ENCODE results near the gene ROBO1.
"Not testable (repeated sequence)": the region's sequence is repeated elsewhere in the genome, so short reads cannot be mapped to it uniquely, and the experiment has no call there.

Gene ROBO1

DNA sequence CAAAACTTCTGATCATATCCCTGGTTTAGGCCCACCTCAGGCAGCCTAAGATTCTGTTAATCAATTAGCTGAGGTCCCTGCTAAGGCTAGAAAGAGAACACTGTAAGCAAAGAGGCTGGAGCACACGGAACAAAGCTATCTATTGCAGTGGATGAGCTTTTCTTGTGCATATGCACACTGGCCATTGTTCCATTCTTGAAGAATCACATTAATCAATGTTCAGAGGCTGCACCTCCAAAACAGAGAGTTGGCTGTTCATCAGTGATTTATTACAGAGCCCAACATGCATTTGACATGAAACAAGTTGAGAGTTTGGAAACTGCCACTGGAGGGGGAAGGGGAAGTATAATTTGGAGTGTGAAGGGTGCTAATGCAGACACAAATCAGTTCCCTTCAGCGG is 873.0 kb downstream of the ROBO1 start:
- no peak overlapping the region for H3K27ac ChIP-seq
- no peak overlapping the region for H3K4me3 ChIP-seq
- H3K4me2 ChIP-seq: peak overlapping the region; percentile 45; the same call in 1 of the 2 replicates
- no peaks in the 10 kb centered on the region for H3K27me3 ChIP-seq
- no peak overlapping the region for H3K9ac ChIP-seq
- peaks cover 54% of the 10 kb centered on the region for H4K20me1 ChIP-seq
- H3K9me3 ChIP-seq: peaks cover 8% of the 10 kb centered on the region; the same call in 1 of the 2 replicates
- peaks cover 26% of the 10 kb centered on the region for H3K36me3 ChIP-seq
- no peak for TF ChIP-seq Cebpa-rat (IDR thresholded peaks at IDR 0.05)
- H3K4me1 ChIP-seq: peaks cover 28% of the 10 kb centered on the region

GRCh38 chr3:78893161-78893560 is 874.6 kb downstream of the ROBO1 start:
- H3K27me3 ChIP-seq: no peaks in the 10 kb centered on the region

GRCh38 chr3:78889348-78889747 is 878.5 kb downstream of the ROBO1 start:
- no peak overlapping the region for H3K9ac ChIP-seq
- no peak overlapping the region for H3K27ac ChIP-seq
- H3K36me3 ChIP-seq: peaks cover 22% of the 10 kb centered on the region
- H3K27me3 ChIP-seq: no peaks in the 10 kb centered on the region
- no peak for TF ChIP-seq Cebpa-rat (IDR thresholded peaks at IDR 0.05)
- peaks cover 20% of the 10 kb centered on the region for H3K4me1 ChIP-seq
- no peak overlapping the region for H3K4me2 ChIP-seq
- H3K9me3 ChIP-seq: peaks cover 8% of the 10 kb centered on the region; the same call in 1 of the 2 replicates
- H4K20me1 ChIP-seq: peaks cover 47% of the 10 kb centered on the region
- no peak overlapping the region for H3K4me3 ChIP-seq

More at GRCh38 chr3:78893161-78893560, 874.6 kb downstream of the ROBO1 start:
- no peak for TF ChIP-seq Cebpa-rat (IDR thresholded peaks at IDR 0.05)
- Histone ChIP-seq H3K4me3 (no peak overlapping the region), H4K20me1 (peaks cover 60% of the 10 kb centered on the region), H3K4me2 (no peak overlapping the region), H3K4me1 (peaks cover 40% of the 10 kb centered on the region), H3K36me3 (peaks cover 26% of the 10 kb centered on the region), H3K9me3 (peaks cover 8% of the 10 kb centered on the region; the same call in 1 of the 2 replicates), H3K9ac (no peak overlapping the region), H3K27ac (no peak overlapping the region)

DNA sequence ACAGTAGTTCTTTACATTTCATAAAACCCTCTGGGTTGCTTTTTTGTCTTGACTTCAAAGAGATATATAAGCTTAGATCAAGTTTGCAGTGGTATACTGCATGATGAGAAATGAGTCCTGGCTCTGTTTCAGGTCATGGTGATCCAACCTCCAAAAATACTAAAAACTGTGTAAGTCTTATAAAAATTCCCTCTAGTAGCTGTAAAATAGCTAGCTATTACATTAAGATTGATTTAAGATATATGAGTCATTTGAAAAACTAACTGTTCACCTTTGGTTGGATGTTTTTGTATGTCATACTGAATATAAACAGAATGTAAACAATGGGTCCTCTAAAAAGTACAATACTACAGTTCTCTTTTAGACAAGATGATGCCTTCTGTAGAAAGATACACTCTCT is 879.2 kb downstream of the ROBO1 start:
- Histone ChIP-seq H3K27ac (no peak overlapping the region), H3K4me3 (no peak overlapping the region), H3K36me3 (peaks cover 22% of the 10 kb centered on the region), H3K9me3 (peaks cover 8% of the 10 kb centered on the region; the same call in 1 of the 2 replicates), H3K4me2 (no peak overlapping the region), H4K20me1 (peaks cover 47% of the 10 kb centered on the region), H3K9ac (no peak overlapping the region), H3K27me3 (no peaks in the 10 kb centered on the region), H3K4me1 (peaks cover 20% of the 10 kb centered on the region)
- TF ChIP-seq Cebpa-rat (IDR thresholded peaks at IDR 0.05): no peak

DNA sequence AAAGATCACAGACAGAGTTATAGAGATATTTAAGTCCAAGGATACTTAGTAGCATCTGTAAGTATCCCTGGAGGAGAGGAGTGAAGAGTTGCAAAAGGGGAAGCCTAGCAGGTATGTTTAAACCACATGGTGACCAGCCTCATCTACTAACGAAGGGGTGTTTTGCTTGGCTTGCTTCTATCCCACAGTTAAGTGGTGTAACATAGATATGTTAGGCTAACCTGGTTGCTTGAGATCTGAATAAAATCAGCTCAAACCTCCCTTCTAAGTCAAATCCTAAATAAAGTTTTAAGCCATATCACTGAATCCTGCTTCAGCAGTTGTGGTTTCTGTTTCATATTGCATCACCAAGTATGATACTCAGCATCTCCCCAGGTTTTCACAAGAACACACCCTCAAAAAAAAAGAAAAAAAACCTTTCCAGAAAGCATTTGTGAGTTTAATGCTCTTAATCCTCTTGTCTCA is 880.2 kb downstream of the ROBO1 start:
- no peak overlapping the region for H3K27ac ChIP-seq
- no peak overlapping the region for H3K4me3 ChIP-seq
- peaks cover 20% of the 10 kb centered on the region for H3K36me3 ChIP-seq
- H3K4me1 ChIP-seq: peaks cover 20% of the 10 kb centered on the region
- no peaks in the 10 kb centered on the region for H3K27me3 ChIP-seq
- no peak; the same call in 1 of the 2 replicates for TF ChIP-seq Cebpa-rat (IDR thresholded peaks at IDR 0.05)
- peak overlapping the region; percentile 37; the same call in 1 of the 2 replicates for H3K4me2 ChIP-seq
- peaks cover 41% of the 10 kb centered on the region for H4K20me1 ChIP-seq
- peak overlapping the region; percentile 14; the same call in 1 of the 2 replicates for H3K9ac ChIP-seq
- peaks cover 8% of the 10 kb centered on the region; the same call in 1 of the 2 replicates for H3K9me3 ChIP-seq

GRCh38 chr3:78887029-78887428 is 880.8 kb downstream of the ROBO1 start:
- H3K27ac ChIP-seq: no peak overlapping the region
- peaks cover 35% of the 10 kb centered on the region for H4K20me1 ChIP-seq
- TF ChIP-seq Cebpa-rat (IDR thresholded peaks at IDR 0.05): no peak
- no peaks in the 10 kb centered on the region for H3K27me3 ChIP-seq
- no peak overlapping the region for H3K4me3 ChIP-seq
- H3K36me3 ChIP-seq: peaks cover 20% of the 10 kb centered on the region; the same call in 1 of the 2 replicates
- no peak overlapping the region for H3K9ac ChIP-seq
- no peak overlapping the region for H3K4me2 ChIP-seq
- peaks cover 4% of the 10 kb centered on the region; the same call in 1 of the 2 replicates for H3K9me3 ChIP-seq
- peaks cover 20% of the 10 kb centered on the region for H3K4me1 ChIP-seq

- H3K9ac ChIP-seq: not testable (repeated sequence)
Observed at GRCh38 chr3:78884567-78884966, 883.2 kb downstream of the ROBO1 start.

GRCh38 chr3:78882251-78882650 is 885.5 kb downstream of the ROBO1 start:
- Histone ChIP-seq H3K4me2 (no peak overlapping the region), H3K9me3 (no peaks in the 10 kb centered on the region), H3K4me3 (no peak overlapping the region), H4K20me1 (peaks cover 46% of the 10 kb centered on the region), H3K27ac (no peak overlapping the region), H3K9ac (no peak overlapping the region), H3K27me3 (no peaks in the 10 kb centered on the region), H3K36me3 (peaks cover 16% of the 10 kb centered on the region; the same call in 1 of the 2 replicates), H3K4me1 (no peaks in the 10 kb centered on the region)
- TF ChIP-seq Cebpa-rat (IDR thresholded peaks at IDR 0.05): no peak

More at GRCh38 chr3:78884567-78884966, 883.2 kb downstream of the ROBO1 start:
- peaks cover 20% of the 10 kb centered on the region for H3K4me1 ChIP-seq
- H3K36me3 ChIP-seq: peaks cover 16% of the 10 kb centered on the region; the same call in 1 of the 2 replicates
- H4K20me1 ChIP-seq: peaks cover 39% of the 10 kb centered on the region
- H3K27ac ChIP-seq, H3K9me3 ChIP-seq, H3K27me3 ChIP-seq, H3K4me3 ChIP-seq, H3K4me2 ChIP-seq: not testable (repeated sequence)

GRCh38 chr3:78881501-78881900 is 886.3 kb downstream of the ROBO1 start:
- H3K27ac ChIP-seq: no peak overlapping the region
- H3K4me2 ChIP-seq: no peak overlapping the region
- no peak overlapping the region for H3K9ac ChIP-seq
- no peaks in the 10 kb centered on the region for H3K9me3 ChIP-seq
- TF ChIP-seq Cebpa-rat (IDR thresholded peaks at IDR 0.05): no peak
- H4K20me1 ChIP-seq: peaks cover 39% of the 10 kb centered on the region
- peaks cover 16% of the 10 kb centered on the region; the same call in 1 of the 2 replicates for H3K36me3 ChIP-seq
- H3K4me1 ChIP-seq: no peaks in the 10 kb centered on the region
- H3K27me3 ChIP-seq: no peaks in the 10 kb centered on the region
- H3K4me3 ChIP-seq: no peak overlapping the region

DNA sequence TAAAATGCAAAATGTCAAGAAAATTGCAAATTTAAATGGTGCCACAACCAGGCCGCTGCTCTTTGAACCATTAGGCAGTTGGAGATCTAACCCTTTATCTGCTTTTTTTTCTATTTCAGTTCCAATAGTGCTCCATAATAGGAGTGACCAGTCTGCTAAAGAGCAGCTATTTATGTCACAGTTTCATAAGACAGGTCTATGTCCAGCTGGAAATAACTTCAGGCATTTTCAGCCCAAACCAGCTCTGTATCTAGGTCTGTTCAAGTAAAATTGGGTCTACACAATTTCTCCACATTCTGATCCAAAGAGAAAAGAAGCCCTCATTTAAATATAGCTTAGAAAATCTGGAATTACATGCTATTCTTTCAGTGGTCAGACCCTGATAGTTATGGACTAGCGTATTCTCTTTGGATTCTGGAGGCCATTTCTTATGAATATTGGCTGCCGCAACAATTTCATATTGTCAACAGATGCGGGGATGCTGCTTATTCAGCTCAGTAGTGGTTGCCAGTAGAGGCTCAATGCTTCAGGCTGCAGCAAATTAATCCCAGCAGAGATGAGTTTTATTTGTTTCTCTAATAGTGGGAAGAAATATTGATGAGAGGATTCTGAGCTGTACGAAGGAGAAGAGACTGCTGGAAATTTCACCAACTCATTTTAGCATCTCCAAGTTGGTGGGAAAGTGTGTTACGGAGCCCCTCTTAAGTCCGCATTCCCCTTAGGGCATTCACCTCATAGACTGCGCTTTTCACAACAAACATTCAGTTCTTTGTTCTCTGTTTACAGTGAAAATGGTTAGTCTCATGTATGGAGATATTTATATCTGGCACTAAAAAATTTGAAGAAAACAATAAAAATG is 887.0 kb downstream of the ROBO1 start:
- Histone ChIP-seq H3K4me2 (no peak overlapping the region), H4K20me1 (peaks cover 39% of the 10 kb centered on the region), H3K4me3 (no peak overlapping the region), H3K27me3 (no peaks in the 10 kb centered on the region), H3K9me3 (no peaks in the 10 kb centered on the region), H3K36me3 (peaks cover 16% of the 10 kb centered on the region; the same call in 1 of the 2 replicates), H3K9ac (no peak overlapping the region), H3K4me1 (no peaks in the 10 kb centered on the region), H3K27ac (no peak overlapping the region)
- TF ChIP-seq Cebpa-rat (IDR thresholded peaks at IDR 0.05): no peak

Measured in BLaER1 (cell line).